IPS-NIHi7 (cell line): ENCODE results near the gene KRTAP10-2.

ENCODE experiments used
- DNase-seq: peaks from one replicate; pipeline ENCODE4 v3.0.0; 2012; ENCODE audit warnings: mixed read lengths; ENCODE audit errors: extremely low spot score

KRTAP10-2 gene

GRCh38 chr21:44540741-44541288, 10.5 kb downstream of the KRTAP10-2 start:
- no peak for DNase-seq

DNA sequence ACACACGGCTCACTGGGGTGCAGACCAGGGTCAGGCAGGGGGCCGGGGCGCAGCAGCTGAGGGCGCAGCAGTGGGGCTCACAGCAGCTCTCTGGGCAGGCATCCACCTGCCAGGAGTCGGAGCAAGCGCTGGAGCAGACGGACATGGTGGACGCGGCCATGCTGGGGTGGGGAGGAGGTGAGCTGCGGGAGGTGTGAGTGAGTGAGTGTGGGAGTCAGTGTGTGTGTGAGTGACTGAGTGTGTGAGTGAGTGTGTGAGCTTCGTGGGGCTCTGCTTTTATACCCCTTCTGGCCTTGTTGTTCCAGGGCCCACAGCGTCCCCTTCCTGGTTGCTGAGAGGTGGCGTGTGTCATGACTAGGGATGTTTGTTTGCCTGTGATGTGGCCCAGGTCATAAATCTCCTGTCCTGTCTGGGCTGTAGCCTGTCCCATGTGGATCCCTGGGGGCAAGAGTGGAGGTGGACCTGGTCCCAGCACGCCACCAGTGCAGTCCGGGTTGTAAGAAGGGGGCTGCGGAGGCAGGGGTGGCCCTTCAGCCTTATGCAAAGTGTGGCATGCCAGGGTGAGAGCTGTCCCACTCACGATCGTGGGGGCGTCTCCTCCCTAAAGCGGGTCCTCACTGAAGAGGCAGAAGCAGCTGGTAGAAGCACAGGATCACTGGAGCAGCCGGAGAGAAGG, 11.2 kb downstream of the KRTAP10-2 start, which contains the start of gene KRTAP10-1:
TSS of gene KRTAP10-1 (minus strand) at position 205 of the 676 bp plus-strand sequence. CDS start at position 160, 45 bp downstream.
- DNase-seq = no peak

- no peak for DNase-seq
These were observed 12.3 kb downstream of the KRTAP10-2 start for GRCh38 chr21:44539046-44539445.

DNA sequence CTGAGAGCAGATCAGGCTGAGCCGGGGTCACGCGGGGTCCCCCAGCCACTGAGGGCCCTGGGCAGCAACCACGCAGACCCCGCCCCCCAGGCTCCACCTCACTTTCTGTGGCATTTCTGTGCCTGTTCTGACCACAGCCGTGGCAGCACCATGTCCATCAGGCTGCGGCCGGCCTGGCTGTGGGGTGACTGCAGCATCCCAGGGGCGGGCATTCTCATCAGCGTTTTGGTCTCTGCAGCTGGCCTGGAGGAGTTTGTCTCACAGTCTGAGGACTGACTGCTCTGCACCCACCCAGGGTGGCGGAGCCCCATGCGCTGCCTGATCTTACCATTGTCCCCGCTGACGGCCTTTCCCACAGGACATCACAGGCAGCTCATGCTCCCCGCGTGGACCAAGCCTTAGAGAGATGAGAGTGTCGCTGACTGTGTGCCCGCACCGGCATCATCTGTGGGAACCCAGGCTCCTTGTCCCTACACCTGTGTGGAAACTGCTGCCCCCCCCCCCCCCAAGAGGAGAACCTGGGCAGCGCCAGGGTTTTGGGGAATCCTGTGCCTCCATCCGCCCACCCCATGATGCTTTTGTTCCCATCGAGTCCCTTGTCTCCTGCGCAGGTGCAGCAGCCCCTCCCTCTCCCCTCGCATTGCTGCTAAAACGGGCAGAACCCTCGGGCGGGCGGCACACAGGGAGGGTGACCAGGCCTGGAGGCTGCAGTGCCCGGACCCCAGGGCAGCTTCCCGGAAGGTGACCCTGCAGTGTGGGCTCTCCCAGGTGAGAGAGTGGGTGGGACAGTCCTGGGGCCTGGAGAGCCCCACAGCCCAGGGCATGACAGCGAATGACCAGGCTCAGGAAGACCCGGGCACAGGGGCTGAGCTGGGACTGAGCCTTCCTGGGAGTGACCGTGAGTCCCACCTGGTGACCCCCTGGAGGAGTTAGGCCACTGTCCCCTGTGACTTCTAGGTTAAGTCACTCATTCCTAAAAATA, 13.1 kb downstream of the KRTAP10-2 start:
- DNase-seq = no peak

- DNase-seq = no peak
These were observed 15.3 kb downstream of the KRTAP10-2 start for GRCh38 chr21:44535963-44536362.

DNA sequence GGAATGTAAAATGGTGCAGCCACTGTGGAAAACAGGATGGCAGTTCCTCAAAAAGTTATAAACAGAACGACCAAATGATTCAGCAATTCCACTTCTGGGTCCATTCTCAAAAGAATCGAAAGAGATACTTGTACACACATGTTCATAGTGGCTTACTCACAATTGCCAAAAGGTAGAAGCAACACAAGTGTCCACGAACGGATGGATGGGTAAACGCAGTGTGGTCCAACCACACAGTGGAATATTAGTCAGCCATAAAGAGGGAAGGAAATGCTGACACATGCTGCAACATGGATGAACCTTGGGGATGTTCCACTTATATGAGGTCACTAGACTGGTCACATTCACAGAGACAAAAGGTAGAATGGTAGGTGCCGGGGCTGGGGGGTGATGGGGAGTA, 16.6 kb downstream of the KRTAP10-2 start:
- no peak for DNase-seq

DNA sequence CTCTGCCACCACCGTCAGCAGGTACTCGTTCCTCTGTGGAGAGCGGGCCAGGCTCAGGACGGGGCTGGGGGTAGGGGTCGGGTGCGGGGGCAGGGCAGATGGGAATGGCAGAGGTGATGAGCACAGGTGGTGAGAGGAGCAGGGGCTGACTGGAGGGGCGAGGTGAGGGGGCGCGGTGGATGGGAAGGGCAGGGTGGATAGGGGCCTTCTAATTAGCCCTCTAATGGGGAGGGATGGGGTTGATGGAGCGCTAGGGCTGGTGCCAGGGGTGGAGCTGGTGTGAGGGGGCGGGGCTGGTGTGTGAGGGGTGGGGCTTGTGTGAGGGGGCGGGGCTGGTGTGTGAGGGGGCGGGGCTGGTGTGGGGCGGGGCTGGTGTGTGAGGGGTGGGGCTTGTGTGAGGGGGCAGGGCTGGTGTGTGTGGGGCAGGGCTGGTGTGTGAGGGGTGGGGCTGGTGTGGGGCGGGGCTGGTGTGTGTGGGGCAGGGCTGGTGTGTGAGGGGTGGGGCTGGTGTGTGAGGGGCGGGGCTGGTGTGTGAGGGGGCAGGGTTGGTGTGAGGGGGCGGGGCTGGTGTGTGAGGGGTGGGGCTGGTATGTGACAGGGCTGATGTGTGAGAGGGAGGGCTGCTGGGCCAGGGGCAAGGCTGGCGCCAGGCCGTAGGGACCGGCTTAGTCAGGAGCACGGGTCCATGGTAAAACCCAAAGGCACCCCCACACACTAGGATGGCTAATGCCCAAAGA, 17.2 kb downstream of the KRTAP10-2 start:
- DNase-seq = peak; percentile 62

- no peak for DNase-seq
These were observed 18.0 kb downstream of the KRTAP10-2 start for GRCh38 chr21:44533121-44533890.

GRCh38 chr21:44532712-44533111, 18.6 kb downstream of the KRTAP10-2 start:
- DNase-seq = no peak

DNA sequence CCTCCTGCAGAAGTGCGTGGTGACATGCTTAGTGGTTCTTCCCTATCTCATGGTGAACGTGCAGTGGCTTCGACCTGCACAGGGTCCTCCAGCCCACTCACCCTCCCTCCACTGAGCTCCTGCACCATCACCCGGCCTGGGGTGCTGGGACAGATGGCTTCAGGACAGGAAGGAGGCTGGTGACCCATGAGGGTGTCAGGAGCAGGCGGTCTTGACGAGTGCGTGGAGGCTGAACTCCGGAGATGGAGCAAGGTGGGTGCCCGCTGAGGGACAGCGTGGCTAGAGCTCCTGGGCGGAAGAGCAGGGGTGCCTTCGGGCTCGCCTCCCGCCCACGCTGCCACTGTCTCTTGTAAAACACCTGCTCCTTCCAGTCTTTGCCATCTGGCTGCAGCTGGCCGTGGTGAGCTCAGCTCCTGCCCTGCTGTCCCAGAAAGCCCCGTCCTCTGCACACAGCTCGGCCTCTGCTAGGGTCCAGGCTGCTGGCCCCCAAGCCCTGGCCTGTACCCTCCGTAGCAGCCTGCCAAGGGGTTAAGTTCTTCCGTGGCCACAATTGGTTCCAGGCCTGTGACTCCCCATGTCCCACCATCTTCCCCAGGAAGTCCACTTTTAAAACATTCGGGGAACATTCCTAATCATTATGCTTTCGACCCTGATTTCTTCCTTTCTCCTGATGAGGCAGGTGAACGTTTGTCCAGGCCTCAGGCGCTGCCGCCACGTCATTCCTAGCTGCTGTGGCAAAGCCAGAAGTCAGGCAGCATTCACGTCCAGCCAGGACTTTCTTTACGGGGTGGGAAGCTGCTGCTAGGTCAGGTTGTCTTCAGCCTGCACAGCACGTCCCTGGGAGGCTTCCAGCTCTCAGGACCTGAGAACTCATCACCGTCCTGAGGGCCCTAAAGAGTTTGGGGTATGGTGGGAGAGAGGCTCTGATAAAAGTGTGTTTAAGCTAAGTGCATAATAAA, 19.4 kb downstream of the KRTAP10-2 start:
- DNase-seq = no peak

DNA sequence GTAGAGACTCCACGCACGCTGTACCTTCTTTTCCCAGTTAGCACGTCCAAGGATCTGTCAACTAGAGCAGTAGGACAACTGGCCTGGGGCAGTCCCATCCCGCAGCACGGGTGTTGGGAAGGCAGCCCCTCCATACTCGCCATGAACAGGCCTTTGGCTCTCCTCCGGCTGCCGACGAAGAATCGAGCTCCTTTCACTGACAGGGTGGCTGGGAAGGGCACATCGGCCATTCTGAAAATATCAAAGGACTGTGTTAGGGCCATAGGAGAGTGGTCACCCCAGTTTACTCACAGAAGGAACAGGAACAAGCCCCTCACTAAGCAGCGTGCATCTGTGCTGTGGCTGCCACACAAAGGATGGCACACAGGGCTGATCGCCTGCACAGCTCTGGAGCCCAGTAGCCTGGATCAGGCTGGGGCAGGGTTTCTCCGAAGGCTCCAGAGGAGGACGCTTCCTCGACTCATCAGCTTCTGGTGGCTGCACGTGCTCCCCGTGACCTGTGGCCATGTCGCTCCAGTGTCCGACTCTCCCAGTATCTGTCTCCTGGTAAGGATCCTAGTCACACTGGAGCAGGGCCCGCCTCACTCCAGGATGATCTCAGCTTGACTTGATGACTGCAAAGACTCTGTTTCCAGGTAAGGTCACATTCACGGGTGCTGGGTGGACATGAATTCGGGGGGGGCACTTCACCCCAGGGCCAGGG, 20.3 kb downstream of the KRTAP10-2 start:
- no peak for DNase-seq

DNA sequence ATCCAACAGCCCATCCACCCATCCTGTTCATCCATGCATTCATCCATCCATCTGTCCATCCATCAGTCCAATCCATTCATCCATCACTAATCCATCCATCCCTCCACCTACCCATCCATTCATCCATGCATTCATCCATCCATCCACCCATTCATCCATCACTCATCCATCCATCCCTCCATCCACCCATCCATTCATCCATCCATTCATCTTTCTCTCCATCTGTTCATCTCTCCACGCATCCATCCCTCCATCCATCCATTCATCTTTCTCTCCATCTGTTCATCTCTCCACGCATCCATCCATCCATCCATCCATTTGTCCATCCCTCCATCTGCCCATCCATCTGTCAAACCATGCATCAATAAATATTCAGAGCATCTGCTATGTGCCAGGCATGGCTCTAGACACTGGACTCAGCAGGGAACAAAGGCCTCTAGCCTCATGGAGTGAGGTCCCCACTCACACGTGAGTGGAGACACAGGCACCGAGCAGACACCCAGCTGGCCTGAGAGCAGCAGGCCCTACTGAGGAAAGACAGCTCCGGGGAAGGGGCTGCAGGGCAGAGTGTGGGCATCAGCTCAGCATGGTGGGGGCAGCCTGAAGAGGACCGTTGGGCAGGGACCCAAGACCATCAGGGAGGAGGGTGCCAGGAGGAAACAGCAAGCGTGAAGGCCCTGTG, 20.9 kb downstream of the KRTAP10-2 start:
- DNase-seq = no peak

GRCh38 chr21:44529503-44530125, 21.7 kb downstream of the KRTAP10-2 start:
- DNase-seq = no peak

DNA sequence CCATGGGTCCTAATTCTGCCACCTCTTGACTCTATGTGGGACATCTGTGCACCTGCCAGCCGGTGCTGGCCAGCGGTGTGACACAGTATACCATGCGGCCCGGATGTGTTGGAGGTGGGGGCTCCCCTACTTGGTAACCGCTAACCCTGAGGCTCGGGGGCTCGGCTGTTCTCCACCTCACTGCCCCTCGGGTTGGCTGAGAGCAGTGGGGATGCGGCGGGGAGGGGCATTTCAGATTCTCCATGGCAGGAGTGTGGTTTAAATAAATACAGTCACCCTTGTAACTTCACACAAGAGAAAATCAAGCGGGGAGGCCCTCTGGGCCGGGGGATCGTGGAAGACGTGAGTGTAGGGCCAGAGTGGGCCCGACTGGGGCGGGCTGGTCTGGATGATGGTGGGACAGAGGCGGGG, 22.3 kb downstream of the KRTAP10-2 start:
- DNase-seq = no peak

DNA sequence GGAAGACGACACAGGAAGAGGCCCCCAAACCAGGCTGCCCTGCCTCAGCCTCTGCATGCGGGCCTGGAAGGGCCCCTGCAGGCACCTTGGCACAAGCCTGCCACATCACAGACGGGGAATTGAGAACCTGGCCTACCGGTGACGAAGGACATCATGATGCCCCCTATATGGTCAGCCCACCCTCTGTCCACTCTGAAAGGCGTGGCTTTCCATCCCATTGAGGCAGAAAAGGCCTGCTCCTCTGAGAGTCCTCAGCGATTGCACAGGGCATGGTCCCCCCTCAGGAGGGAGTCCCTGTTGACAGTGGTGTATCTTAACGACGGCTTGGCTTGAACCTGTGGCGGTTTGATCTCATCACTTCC, 22.7 kb downstream of the KRTAP10-2 start:
- no peak for DNase-seq

GRCh38 chr21:44527983-44528633, 23.2 kb downstream of the KRTAP10-2 start:
- DNase-seq = no peak

DNA sequence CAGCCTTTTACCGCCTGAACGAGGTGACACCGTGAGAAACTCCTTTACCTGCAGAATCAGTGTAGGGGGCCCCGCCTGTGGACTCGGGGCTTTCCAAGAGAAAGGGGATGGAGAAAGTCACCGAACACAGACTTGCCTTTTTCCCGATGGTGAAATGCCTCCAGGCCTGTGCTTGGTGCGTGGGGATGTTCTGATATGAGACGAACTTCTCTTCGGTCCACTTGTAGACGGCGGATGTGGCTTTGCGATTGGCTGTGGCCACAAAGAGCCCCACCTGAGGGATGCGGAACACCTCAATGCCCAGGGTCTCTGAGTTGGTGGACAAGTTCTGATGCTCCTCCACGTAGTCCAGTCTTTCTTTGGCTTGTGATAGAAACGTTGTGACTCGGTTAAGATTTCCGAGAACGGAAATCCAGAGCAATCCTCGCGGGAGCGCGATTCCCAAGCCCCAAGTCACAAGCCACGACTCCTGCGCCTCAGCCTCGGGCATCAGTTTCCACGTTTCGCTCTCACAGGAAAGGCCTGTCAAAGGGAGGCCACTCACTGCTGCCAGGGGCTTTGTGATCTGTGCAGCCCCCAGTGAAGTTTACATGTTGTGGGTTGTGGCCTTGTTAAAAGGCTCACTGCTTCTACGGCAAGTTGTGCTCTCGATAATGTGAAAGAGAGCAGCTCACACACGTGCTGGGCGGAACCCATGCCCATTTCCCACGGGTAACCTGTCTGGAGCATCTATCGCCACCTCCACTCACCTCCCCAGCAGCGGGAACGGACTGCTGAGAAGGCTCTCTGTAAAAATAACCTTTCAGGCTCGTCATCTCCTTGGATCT, 23.9 kb downstream of the KRTAP10-2 start:
- no peak for DNase-seq
